GM18867 (cell line): Measurements from ENCODE around the gene FAM170A.

ENCODE experiments used
- ATAC-seq: cut with Tn5 transposase; IDR thresholded peaks from one replicate; pipeline ENCODE4 v1.9.1; 2021; ENCODE audit warnings: mild to moderate bottlenecking, moderate library complexity; ENCODE audit not compliant: unreplicated experiment

FAM170A gene, protein sequence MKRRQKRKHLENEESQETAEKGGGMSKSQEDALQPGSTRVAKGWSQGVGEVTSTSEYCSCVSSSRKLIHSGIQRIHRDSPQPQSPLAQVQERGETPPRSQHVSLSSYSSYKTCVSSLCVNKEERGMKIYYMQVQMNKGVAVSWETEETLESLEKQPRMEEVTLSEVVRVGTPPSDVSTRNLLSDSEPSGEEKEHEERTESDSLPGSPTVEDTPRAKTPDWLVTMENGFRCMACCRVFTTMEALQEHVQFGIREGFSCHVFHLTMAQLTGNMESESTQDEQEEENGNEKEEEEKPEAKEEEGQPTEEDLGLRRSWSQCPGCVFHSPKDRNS

DNA sequence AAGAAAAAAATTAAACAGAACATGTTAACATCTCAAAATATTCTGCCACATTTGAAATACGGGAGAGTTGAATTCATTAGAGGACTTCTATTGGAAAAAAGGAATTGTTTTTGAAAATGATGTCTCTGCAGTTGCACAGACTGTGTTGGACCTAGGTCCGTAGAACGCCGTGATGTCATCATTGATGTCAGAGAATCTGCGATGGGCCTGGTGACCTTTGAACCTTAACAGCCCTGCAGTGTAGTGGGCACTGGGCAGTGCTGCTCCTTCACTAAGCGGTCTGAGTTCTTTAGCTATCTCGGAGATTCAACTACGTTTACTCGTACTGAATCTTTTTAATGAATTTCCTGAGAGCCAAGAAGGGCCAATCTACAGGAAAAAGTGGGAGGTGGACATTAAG, at the start of gene FAM170A:
TSS of gene FAM170A (plus strand) at position 220 of the 400 bp plus-strand sequence. CDS start 211 bp downstream, outside the sequence.
- no peak for ATAC-seq

DNA sequence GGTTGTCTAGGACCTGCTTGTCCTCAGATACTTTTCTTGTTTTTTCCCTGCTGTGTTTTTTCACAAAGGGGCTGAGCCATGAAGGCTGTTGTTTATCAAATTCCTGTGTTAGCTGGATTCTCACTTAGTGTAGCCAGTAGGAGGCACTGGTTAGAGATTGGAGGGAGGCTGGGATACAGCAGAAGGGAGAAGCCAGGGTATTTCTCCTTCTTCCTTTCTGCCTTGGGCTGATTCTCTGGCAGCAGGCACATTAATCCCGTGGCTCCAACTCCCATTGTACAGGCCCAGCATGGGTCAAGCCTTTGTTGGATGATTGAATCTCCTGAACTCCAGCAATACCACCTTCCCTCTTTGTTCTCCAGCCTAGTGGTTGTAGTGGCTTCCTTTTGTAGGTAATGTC, 46.4 kb upstream of the FAM170A start:
- ATAC-seq: no peak

DNA sequence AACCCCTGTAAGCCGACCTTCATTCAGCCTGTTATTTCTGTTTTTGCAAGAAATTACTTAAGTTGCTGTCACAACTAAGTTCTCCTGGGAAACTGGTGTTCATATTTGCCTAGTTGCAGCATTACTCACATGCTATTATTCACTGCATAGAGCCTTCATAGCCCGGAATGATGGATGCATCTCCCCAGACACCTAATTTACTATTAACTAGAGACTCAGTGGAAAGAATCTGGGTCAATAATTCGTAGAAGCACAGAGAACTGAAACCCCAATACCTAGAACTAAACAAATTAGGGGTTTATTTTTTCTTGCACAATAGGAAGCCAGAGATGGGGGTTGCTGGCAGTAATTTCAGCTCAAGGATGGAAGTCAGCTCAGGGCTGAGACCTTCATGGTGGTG, 45.7 kb upstream of the FAM170A start:
- ATAC-seq: peak; percentile 82

DNA sequence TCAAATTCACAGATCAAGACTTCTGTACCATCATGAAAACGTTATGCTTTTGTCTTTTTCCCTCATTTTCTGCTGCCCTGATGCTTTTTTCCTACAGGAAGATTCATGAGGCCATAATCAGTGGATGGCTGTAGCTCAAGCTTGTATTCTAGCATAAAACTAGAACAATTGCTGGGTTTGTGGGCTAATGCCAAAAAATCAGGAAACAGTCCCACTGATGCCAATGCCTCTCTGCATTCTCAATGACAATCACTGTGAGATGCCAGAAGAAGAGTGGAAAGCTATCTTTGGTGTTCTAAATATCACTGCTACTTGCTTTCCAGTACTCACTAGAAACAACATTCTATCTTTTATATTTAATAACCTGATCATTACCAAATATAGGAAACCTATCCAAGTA, 33.3 kb upstream of the FAM170A start:
- no peak for ATAC-seq

DNA sequence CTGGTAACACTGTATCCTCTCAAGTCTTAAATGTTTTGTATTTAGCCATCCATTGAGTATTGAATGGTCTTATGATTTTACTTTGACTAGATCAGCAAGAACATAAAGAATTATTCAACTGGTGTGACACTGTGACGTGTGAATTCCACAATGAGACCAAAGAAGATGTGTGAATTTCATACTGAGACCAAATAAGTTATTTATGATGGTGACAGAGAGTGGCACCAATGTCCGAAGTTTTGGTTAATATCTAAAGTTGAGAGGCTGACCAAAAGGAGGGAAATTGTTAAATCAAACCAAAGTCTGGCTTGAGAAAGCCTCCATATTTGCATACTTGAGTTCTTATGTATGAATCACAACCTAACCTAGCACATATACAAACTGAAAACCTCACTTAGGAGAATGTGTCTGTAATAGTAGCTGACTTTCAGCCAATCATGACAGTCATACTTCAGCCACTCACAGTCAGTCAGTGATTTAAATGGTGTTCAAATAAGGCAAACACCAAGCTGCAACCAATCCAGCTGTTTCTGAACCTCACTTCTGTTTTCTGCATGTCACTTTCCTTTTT, 31.5 kb upstream of the FAM170A start:
- ATAC-seq: peak; percentile 92

DNA sequence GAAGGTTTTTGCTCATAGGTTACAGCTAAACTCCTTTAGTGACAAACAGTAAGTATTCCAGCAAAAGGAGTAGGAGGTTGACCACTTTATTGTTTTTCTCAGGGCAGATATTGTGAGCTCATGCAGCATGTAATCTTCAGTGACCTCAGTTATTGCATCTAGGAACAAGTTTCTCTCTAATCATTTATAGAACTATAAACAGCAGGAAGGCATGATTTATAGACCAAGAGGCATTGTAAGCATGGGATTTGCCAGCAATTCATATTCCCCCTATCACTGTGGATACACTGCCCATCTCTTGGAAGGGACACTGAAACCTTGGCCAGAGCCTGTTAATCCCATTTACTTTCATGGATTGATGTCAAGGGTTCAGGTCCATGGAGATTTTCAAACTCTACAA, 15.4 kb upstream of the FAM170A start:
- no peak for ATAC-seq

DNA sequence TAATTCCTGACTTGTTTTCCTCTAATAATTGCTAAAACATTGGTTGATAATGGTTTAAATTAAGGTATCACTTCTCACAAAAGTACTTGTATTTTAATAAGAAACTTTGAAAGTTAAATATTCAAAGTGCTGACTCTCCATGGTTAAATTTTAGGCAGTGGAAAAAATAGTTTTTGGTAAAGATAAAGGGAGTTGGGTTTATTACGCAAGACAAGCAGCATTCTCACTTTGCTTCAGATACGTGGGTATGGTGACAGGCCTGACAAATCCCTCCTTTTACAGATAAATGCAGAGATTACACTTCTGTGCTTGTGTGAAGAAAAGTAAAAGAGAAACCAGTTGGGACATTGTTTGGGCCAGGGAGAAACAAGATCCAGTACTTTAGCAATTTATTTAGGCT, 14.5 kb upstream of the FAM170A start:
- ATAC-seq: no peak

DNA sequence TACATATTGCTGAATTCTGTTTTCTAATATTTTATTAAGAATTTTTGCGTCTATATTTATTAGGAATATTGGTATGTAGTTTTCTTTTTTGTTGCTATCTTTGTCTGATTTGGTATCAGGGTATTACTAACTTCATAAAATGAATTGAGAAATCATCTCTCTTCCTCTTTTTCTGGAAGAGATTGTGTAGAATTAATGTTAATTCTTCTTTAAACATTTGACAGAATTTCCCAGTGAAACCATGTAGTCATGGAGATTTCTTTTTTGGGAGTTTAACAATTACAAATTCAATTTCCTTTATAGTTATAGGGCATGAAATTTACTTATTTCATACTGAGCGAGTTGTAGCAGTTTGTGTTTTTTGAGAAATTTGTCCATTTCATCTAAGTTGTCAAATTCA, 3.3 kb upstream of the FAM170A start:
- no peak for ATAC-seq

DNA sequence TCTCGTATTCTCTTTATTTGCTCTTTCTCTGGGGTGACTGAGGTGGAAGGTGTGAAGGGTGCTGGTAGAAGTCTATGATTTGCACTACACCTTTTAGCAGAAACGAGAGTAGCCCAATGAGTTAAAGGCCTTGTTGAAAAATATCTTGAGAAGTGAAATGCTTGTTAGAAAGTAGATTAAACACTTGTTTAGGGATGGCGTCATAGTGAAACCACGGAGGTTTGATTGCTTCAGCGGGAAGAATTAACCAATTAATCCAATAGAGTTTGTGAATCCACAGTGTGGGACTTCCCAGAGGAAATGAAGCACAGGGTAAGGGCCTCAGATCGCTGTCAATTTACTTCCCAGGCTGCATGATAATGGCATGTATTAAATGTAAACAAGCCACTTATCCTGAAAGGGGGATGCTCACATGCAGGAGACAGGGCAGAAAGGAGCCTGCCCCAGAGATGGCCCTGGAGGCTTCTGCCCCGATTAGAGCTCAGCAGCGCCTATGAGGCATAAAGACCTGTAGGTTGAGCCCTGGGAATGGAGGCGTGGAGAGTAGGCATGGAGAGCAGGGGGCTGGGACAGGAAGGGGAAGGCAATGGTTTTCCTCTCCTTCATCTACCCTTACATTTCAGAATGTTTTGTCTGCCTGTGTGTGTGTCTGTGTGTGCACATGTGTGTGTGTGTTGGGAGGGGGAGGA, 1.5 kb downstream of the FAM170A start:
- ATAC-seq: no peak

DNA sequence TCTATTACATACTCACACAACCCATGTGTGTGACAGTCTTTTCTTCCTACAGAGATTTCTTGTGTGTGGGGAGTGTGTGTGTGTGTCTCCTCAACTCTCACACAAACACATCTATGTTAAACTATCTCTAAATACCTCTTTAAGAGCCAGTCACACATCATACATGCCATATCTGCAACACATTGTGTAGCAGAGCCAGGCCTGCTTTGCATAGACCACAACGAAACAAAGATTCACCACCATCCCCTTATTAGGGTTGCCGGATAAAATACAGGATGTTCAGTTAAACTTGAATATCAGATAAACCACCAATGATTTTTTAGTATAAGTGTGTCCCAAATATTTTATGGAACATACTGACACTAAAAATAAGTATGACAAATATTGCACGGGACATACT, 2.3 kb downstream of the FAM170A start:
- peak; percentile 89 for ATAC-seq

DNA sequence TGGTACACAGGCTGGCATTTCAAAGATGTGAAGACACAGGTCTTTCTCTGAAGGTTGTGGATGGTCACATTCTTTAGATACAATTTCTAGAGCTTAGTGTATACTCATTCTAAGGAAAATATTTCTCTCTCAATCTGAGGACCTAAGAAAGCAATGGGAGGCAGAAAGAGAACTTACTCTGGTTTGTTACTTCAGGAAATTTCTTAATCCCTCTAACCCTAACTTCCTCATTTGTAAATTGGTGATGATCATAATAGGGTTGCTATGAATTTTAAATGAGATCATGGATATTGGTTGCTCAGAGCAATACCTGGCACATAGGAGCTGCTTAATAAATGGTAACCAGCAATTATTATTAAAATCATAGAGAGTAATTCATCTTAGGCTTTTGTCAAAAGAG, 22.1 kb downstream of the FAM170A start:
- ATAC-seq: no peak

DNA sequence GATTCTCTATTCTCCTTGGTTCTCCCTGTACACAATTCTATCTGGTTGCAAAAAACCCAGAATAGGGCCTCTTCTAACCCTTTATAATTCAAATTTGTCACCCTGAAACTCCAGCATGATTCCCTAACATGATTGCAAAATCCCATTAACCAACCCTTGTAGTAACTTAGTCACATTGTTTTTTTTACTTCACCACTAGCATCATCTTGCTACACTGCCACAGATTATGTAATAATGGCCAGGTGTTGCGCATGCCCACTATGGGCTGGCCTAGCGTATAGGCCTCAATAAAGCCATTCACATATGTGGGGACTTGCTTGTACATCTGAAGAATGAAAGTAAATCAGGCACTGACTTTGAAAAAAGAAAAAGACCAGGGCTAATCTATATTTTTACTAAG, 25.7 kb downstream of the FAM170A start:
- no peak for ATAC-seq

DNA sequence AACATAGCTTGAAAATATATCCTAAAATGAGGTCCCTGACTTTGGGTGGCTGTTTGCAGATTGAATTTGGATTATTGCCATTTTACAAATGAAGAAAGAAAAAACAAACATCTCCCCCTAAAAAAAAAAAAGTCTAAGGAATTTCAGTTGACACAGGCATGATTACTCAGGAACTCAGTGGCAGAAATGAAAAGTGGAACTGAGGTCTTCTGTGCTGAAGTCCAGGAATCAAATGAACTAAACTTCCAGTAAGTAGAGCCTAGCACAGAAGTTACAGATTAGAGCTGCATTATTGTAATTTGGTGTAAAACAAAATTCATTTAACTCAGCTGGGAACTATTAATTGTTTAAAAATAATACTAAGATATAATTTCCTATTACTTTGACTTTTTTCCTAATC, 26.7 kb downstream of the FAM170A start:
- no peak for ATAC-seq

DNA sequence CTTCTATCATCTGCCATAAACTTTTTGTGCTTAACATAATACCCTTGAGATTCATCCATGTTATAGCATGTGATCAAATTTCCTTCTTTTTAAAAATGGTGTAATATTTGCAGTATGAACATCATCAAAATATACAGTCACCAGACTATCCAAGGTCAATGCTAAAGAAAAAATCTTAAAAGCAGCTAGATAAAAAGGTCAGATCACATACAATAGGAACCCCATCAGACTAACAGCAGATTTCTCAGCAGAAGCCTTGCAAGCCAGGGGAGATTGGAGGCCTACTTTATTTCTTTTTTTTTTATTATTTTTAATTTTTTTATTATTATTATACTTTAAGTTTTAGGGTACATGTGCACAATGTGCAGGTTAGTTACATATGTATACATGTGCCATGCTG, 37.2 kb downstream of the FAM170A start:
- ATAC-seq: no peak

DNA sequence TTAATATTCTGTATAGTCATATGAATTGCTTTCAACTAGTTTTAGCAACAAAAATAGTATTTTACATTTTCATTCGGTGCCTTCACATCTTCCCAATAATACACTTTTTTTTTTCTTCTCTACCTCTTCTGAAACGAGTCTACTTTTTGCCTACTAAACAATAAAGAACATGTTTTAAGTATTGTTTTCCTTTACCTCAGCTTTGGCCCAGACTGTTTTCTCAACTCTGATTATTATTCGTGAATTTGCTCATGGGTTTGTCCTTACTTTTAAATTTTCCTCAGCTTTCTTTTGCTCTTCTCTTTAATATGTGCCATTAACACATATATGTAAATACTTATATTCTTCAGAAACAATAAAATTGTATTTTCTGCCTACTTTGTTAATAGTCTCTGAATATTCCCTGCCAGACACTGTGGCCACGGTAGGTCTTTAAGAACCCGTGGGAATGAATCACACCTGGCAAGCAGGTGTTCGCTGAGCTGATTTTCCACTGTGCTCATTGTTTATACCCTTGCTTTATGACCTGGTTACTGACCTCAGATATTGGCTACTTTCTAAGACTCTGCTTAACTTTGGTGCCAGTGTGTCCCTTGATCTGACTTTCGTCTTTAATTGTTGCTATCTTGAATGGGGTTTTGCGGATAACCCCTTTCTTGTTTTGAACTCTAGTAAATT, 49.1 kb downstream of the FAM170A start:
- ATAC-seq: no peak

DNA sequence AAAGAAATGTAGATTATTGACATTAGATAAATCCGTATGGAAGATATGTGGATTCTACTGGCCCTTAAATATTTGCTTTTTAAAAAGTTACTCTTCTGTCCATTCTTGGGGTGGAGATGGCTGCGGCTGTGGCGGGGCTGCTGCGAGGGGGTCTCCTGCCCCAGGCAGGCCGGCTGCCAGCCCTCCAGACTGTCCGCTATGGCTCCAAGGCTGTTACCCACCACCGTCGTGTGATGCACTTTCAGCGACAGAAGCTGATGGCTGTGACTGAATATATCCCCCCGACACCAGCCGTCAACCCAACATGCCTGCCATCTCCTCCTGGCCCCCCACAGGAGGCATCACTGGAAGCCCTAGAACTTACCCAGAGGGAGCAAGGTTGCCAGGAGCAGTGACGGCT, 50.7 kb downstream of the FAM170A start:
- ATAC-seq: no peak

DNA sequence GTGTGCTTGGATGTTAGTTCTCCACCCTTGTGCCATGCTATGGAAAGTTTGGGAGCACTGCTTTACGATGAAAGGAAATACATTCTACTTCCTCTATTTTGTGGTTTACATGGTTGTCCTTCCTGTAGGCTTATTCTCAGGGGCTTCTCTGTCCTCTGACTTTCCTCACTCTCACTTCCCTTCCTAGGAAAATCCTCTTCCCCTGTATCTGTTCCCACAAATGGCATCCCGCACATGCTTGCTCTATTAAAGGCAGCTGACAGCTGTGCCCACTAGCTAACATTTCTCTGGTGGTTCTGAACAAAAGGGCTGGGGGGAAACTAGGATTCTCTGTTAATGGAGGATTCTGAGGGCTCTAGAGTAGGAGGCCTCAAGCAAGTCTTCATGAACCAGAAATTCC, 52.4 kb downstream of the FAM170A start:
- ATAC-seq: no peak

DNA sequence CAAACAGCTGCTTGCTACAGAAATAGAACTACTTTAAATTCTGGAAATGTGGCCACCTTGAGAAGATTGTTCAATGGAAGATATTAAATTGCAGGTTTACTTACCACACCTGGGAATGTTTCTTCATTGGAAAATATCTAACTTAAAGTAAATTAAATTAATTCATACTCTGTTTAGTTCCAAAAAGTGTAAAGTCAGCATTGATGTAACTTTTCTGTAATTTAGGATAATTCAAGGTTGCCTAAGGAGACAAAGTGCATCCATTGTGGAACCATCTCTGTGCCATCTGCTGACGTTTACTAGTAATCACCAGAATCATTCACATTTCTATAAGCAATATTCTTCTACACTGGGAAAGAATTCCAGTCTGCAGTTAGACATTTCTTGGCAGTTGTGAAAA, 53.0 kb downstream of the FAM170A start:
- ATAC-seq: no peak
